NCI-H1436 treated with DMSO at 0.1 percent for 48 hours (cell line): ENCODE data around the gene PLRG1.

Experiments used
- DNase-seq: peaks from one replicate; lab custom pipeline; 2025; lab: John Stamatoyannopoulos, UW

The PLRG1 gene

DNA sequence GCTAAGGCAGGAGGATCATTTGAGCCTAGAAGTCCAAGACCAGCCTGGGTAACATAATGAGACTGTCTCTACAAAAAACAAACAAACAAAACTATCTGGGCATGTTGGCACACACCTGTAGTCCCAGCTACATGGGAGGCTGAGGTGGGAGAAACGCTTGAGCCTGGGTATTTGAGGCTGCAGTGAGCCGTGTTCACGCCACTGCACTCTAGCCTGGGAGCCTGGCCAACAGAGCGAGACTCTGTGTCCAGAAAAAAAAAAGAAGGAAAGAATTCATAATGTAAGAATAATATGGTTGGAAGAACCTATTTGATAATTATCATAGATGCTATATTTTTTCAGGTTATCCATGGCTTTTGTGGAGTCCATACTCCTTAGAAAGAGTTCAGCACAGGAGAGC lies 32.6 kb downstream of the PLRG1 start:
- no peak for DNase-seq

DNA sequence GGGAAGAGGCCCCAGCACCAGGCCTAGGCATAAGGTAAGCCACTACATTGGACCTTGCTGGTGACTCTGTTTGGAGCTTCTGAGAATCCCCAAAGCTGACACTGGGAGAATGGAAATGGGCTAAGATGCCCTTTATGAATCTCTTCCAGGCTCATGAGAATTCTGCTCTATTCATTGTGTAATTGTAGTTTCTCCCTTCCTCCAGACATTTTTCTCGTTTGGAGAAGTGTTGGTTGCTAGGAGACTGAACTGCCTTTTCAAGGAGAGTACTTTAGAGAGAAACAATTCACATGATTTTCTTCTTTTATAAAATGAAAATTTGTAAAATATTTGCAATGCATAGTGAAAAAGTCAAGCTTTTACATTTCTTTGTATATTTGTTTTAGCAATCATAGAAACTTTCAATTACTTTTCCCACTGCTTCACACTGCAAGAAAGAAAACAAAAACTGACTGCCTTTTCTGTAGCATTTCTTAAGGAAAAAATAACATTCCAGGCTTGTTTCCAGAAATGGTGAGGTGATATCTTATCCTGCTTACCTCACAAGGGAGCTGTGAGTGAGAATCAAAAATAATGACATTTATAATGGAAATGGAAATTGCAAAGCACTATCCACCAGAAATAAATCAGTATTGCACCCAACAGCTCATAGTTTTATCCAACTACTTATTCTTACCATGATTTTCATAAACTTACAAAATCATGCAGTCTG lies 33.7 kb downstream of the PLRG1 start:
- no peak for DNase-seq

DNA sequence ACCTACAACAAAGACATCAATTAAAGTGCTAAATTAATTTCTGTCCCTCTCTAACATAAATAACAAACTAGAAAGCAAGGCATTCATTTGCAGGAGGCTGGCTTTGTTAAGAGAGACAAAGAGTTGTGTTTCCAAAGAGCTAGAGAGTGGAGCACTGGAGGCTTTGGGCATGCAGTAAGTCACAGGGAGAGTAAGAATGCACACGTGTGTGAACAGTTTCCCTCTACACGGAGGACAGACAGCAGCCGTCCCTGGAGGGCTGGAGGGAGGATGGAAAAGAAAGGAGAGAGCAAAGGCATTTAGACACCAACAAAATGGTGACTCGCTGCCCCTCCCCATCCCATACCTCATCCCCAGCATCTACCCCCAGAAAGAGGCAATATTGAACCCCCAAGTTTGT lies 38.2 kb downstream of the PLRG1 start:
- no peak for DNase-seq

DNA sequence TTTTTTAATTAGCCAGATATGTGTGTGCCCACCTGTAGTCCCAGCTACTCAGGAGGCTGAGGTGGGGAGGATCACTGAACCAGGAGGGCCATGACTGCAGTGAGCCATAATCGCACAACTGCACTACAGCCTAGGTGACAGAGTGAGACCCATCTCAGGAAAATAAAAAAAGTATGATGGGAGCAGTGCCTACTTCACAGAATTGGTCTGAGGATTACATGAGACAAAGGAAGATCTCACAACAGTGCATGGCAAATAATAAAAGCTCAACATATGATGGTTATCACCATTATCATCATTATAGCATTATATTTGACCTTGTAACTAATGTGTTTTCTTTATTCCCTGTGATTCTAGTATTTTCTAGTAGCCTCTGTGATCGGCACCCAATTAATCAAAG lies 38.7 kb downstream of the PLRG1 start:
- DNase-seq: no peak

DNA sequence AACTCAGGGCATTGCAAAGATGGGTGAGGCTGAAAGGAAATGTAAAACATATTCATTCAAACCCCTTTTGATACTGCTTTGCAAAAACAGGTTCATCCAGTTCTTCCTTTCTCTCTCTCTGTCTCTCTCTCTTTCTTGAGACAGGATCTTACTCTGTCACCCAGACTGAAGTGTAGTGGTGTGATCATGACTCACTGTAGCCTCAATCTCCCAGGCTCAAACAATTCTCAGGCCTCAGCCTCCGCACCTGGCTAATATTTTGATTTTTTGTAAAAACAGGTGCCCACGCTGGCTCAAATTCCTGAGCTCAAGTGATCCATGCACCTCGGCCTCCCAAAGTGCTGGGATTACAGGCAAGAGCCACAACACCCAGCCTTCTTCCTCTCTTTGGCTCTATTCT lies 43.0 kb downstream of the PLRG1 start:
- no peak for DNase-seq

DNA sequence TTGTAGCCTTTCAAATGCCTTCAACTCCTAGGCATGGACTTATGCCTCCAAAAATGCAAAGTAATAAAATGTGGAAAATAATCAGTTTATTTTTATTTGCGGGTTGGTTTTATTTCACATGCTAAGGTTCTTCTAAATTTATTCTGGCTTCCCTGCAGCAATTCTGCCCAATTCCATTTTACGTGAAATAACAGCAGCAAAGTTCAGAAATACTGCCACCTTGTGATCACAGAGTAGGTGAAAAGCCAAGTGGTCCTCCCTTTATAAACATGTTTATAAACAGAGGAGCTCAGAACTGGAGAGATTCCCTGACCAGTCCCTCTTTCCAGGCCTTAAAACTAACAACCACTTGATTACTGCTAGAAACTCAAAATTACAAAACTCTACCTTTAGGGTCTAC lies 43.9 kb downstream of the PLRG1 start:
- no peak for DNase-seq

DNA sequence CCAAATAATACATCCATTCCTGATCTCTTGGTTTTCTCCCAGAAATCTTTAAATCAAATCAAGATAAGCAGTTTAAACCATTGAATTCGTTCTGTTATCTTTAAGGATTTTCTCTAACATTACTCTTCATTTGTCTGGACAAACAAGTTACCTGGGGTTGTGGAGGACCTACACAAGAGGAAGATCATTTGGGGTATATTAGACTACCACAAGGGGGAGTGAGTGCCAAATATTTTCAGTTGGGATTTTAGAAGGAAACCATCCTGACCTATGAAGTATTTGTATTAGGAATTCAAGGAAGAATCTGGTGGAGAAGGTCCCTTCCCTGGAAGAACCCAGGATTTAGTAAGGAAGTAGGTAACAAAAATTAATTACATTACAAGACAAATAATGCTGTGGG lies 46.6 kb downstream of the PLRG1 start:
- DNase-seq: no peak

DNA sequence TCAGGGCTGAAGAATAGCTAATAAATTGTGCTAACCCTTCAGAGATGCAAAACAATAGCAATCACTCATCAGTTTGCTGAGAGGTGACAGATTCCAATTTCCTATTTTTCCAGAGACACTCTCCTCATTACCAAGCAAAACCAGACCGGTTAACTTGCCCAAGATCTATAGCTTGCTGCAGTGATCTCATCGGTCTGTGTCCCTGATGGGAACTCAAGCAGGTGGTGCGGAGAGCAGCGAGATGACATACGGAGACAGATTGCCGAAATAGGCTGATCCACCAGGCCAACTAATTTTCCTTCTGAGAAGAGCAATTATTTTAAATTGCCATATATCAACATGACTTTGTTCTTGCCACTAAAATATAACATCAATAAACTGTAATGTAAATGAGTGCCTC lies 48.1 kb downstream of the PLRG1 start:
- DNase-seq: no peak

DNA sequence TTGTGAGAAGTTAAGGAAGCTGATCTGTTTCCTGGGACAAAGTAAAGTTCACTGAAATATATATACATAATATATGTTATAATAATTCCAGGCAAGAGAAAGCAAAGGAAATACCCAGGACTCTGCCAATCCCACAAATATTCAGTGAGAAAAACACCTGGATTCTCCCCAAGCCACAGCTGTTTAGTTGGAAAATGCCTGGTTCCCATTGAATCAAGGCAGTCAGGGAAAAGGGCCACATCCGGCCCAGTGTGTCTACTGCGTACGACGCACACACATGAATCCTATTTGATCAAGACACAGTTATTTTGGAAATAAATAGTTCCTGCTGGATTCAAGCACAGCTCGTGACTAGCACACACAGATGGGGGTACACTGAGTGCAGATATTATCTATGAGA lies 52.3 kb downstream of the PLRG1 start:
- no peak for DNase-seq

DNA sequence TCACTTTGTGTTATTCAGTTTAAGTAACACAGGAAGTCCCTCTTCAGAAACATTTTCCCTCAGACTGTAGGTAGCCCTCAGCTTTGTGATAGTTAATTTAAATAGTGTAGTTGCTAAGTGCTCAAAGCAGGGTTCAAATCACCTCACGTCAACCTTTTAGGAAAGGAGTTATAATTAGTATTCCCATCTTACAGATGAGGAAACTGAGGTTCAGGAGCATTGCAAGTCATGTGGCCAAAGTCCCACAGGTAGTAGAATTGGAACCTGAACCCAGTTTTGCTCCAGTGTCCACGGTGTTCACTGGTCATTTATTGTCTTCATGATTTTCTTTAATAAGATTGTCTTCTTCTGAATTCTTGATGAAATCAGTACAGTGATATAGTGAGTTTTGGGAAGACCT lies 54.3 kb downstream of the PLRG1 start:
- DNase-seq: no peak

DNA sequence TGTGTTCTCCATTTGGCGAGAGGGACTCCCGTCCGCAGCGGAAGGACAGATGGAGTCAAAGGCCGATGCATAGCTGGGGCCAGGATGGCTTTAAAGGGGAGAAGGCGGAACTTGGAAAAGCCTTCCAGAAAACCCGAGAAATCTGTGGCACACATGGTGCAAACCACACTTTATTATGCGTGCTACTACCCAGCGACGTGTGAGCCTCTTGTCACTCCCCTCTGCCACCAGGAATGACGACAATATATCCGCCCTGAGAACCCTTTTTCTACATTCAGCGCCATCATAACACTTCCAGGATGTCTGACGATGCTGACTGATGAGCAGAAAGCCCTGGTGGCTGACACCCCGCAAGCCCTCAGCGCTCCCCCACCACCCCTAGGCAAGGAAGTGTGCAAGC lies 57.9 kb downstream of the PLRG1 start:
- no peak for DNase-seq

DNA sequence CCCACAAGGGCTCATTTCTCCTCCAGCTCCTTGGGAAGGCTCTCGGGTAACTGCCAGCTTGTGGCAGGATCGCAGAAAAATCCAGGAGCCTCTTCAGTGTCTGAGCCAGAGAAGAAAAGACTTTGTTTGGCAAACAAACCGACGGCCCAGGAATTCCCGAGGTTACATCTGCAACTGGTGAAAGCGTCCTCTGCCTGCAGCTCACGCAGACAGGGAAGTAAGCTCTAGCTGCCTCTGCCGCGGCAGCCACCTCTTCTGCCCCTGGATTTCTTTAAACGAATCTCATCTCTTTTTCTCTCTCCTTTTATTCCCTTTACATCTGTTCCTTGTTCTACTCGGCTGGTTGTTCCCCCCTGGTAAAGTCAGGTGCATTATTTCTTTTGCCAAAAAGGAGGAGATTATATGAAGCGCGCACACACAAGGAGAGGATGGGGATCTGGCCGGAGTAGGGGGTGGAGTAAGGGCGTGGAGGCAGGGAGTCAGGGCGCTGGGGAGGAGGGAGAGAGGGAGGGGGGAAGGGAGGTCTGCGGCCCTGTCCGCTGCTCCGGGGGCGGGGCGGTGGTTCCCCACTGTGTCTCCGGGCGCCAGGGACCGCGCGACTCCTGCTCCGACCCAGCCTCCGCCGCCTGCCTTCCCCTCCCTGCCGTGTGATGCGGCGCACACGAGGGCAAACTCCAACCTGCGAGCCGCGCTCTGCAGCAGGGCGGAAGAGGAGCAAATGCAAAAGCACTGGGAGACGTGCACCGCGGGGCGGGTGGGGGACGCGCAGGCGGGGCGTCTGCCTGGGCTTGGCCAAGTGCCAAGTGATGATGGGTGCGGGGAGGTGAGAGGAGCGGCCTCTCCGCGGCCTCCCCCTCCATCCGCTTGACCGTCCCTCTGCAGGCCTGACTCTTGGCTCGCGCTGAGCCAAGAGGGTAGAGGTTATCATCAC lies 58.6 kb downstream of the PLRG1 start, which contains the start of gene DCHS2:
Gene DCHS2 (minus strand): TSS at position 459 of the 931 bp plus-strand sequence. CDS start 444 bp downstream, at position 15.
- no peak for DNase-seq

DNA sequence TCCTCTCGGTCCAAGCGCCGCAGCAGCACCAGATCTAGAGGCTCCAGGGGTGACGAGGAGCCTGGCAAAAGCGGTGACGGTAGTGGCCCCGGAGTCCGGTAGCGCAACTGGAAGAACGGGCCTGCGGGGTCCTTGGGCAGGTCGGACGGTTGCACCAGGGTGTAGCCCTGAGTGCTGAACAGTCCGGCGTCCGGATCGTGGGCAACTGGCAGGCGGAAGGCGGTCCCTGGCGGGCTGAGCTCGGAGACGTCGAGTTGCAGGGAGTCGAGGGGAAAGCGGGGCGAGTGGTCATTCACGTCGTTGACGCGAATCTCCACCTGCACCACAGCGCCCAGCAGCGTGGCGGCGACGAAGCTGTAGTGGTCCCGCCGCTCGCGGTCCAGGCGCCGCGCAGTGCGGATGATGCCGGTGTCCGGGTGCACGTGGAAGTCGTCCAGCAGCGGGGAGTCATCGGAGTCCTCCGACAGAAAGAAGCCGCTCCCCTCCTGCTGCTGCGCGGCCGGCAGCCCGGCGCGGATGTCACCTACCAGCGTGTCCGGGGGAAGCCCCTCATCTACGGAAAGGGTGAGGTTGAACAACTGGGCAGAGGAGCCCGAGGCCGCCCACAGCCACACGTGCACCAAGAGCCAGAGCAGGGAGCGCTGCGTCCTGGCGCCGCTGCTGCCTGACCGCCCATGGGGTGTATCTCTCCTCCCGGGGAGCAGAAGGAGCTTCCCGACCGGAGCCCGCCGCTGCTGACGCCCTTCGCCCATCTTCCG lies 59.4 kb downstream of the PLRG1 start:
- no peak for DNase-seq

DNA sequence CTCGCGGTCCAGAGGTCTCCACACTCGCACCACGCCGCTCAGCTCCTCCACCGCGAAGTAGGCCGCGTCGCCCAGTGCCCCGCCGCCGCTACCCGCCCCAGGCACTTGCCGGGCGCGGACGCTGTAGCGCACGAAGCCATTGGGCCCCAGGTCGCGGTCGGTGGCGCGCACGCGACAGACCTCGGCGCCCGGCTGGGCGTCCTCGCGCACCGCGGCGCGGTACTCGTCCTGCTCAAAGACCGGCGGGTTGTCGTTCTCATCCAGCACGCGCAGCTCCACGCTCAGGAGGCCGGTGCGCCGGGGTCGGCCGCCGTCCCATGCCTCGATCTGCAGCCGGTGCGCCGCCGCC lies 60.0 kb downstream of the PLRG1 start:
- no peak for DNase-seq

DNA sequence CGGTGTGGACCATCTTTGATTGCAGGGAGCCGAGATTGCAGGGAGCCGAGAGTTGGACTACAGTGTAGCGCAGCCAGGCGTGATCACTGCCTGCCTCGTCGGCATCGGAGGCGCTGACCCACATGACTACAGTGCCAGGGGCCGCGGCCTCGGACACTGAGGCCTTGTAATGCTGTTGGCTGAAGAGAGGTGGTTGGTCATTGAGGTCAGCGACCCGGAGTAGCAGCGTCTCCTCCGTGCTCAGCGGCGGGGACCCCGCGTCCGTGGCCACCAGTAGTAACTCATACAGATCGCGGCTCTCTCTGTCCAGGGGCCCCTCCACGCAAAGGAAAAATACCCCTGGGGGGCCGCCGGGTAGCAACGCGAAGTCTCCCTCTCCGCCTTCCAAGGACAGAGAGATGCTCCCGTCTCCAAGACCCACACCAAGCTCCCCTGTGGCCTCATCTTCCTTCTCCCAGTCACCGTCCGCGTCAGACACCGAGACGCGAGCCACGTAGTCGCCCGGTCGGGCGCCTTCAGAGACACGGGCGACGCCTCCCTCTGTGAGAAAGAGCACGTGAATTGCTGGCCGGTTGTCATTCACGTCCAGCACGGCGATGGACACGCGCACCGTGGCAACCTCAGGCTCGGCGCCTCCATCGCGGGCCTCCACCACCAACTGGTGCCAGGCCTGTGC lies 60.5 kb downstream of the PLRG1 start:
- DNase-seq: no peak

DNA sequence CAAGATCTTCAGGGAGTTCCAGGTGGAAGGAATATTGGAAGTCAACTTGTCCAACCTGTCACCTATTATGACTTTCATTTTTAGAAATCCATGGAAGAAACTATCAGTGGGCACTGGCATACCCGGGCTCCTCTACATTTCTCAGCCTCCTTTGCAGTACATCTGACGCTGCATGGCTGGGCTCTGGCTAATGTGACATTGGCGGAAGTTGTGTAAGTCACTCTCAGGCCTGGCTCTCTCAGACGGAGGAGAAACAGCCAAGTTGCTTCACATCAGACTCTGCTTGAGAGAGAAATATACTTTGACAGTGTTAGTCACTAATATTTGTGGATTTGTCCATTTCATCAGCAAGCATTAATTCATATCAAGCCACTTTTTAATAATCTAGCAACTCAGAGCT lies 63.1 kb downstream of the PLRG1 start:
- no peak for DNase-seq

DNA sequence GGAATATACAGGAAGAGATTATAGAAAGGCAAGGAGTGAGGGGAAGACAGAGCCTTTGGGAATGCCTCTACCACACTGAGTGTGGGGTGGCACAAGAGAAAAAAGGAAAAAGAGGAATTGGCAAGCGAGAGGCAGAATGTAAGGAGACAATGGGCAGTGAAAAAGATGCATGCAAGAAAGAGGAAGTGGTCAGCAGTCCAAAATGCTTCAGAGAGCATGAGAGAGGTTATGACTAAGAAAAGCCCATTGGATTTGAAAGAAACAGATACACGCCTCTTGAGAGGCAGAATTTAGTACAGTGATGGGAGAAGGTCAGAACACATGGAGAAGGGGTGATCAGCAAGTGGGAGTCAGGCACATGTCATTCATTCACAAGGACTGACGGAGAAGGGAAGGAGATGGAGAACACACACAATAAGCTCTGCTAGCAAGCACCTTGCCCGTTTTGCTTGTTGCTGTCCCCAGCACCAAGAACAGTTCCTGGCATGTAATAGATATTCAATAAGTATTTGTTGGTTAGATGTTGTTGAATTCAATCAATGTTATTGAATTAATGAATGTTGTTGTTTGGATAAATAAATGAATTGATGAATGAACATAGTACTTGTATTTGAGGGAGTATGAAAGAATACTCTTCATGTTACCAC lies 65.0 kb downstream of the PLRG1 start:
- DNase-seq: no peak
